ENCODE data around the gene GPRC5D.

GPRC5D gene

GRCh38 chr12:12979731-12980259 is 27.8 kb upstream of the GPRC5D start:
- DNase-seq (ENCODE audit: low read depth, low spot score), result no peak

- DNase-seq (ENCODE audit: low read depth, low spot score), result no peak
These were observed 27.2 kb upstream of the GPRC5D start for GRCh38 chr12:12979126-12979525.

- no peak for DNase-seq (ENCODE audit: low read depth, low spot score)
These were observed 25.3 kb upstream of the GPRC5D start for GRCh38 chr12:12977231-12977630.

- no peak for DNase-seq (ENCODE audit: low read depth, low spot score)
These were observed 24.4 kb upstream of the GPRC5D start for GRCh38 chr12:12976366-12976765.

- no peak for DNase-seq (ENCODE audit: low read depth, low spot score)
These were observed 23.5 kb upstream of the GPRC5D start for GRCh38 chr12:12975322-12976077.

- DNase-seq (ENCODE audit: low read depth, low spot score), result no peak
These were observed 22.2 kb upstream of the GPRC5D start for GRCh38 chr12:12974211-12974610.

- no peak for DNase-seq (ENCODE audit: low read depth, low spot score)
These were observed 21.0 kb upstream of the GPRC5D start for GRCh38 chr12:12973019-12973418.

- no peak for DNase-seq (ENCODE audit: low read depth, low spot score)
These were observed 13.9 kb upstream of the GPRC5D start for GRCh38 chr12:12965836-12966235.

GRCh38 chr12:12964255-12964654 is 12.3 kb upstream of the GPRC5D start:
- no peak for DNase-seq (ENCODE audit: low read depth, low spot score)

GRCh38 chr12:12960639-12961209 is 8.8 kb upstream of the GPRC5D start:
- no peak for DNase-seq (ENCODE audit: low read depth, low spot score)

- no peak for DNase-seq (ENCODE audit: low read depth, low spot score)
These were observed 6.9 kb upstream of the GPRC5D start for GRCh38 chr12:12958886-12959285.

- no peak for DNase-seq (ENCODE audit: low read depth, low spot score)
These were observed 3.1 kb upstream of the GPRC5D start for GRCh38 chr12:12954878-12955625.

GRCh38 chr12:12954356-12954755 is 2.4 kb upstream of the GPRC5D start:
- no peak for DNase-seq (ENCODE audit: low read depth, low spot score)

GRCh38 chr12:12951504-12951903 is 466 bp downstream of the GPRC5D start:
- no peak for DNase-seq (ENCODE audit: low read depth, low spot score)

GRCh38 chr12:12947902-12948301 is 4.1 kb downstream of the GPRC5D start:
- DNase-seq (ENCODE audit: low read depth, low spot score), result no peak

- DNase-seq (ENCODE audit: low read depth, low spot score), result no peak
These were observed 5.1 kb downstream of the GPRC5D start for GRCh38 chr12:12946686-12947355.

- no peak for DNase-seq (ENCODE audit: low read depth, low spot score)
These were observed 6.4 kb downstream of the GPRC5D start for GRCh38 chr12:12945591-12945990.

- DNase-seq (ENCODE audit: low read depth, low spot score), result no peak
These were observed 8.2 kb downstream of the GPRC5D start for GRCh38 chr12:12943586-12944260.

GRCh38 chr12:12941450-12942350 is 10.3 kb downstream of the GPRC5D start:
- no peak for DNase-seq (ENCODE audit: low read depth, low spot score)

GRCh38 chr12:12939888-12940287 is 12.1 kb downstream of the GPRC5D start:
- no peak for DNase-seq (ENCODE audit: low read depth, low spot score)

All from activated CD4-positive, CD25-positive, alpha-beta regulatory T cell treated with anti-CD3 and anti-CD28 coated beads, Interleukin-2, amount 50 U/mL, for 16 hours (primary cell).